Naive thymus-derived CD4-positive, alpha-beta T cell (primary cell): ENCODE measurements around the gene PLPP3. TPM values are rescaled to one million over a fixed set of nuclear protein-coding genes. Genes with fewer than 3 reads are reported as not detected.

ENCODE experiments used
- ATAC-seq: fragments of 150-1000 bp; cut with Tn5 transposase; 2 replicates; pipeline ENCODE4 v1.10.0; 2021; ENCODE audit warnings: mild to moderate bottlenecking, moderate library complexity
- CTCF ChIA-PET: fragments of 350-600 bp; sonication (Branson Sonifier 250); formaldehyde crosslinking; loops from one replicate; lab custom pipeline; 2021; ENCODE audit warnings: antibody characterized with exemption; lab: Charles Lee
- POLR2A ChIA-PET: fragments of 350-600 bp; sonication (Branson Sonifier 250); formaldehyde crosslinking; loops from one replicate; lab custom pipeline; 2021; ENCODE audit warnings: antibody characterized with exemption, inconsistent platforms; lab: Charles Lee
- DNase-seq, 9 donors: peaks; one replicate each; pipeline versions ENCODE4 v3.0.0 to v3.0.0-alpha.2; 2020 to 2022; ENCODE audit warnings: mixed read lengths in 1 of 9
- H3K27ac ChIP-seq: one replicate; pipeline ENCODE4 v1.7.0; 2013; ENCODE audit warnings: mild to moderate bottlenecking, low read depth, low read length, moderate library complexity
- H3K27me3 ChIP-seq, 2 donors: one replicate each; pipeline ENCODE4 v1.7.0; 2013; ENCODE audit warnings: low read length in 2 of 2, mild to moderate bottlenecking in 2 of 2, moderate library complexity in 2 of 2; ENCODE audit not compliant: control insufficient read depth in 2 of 2, insufficient read depth in 2 of 2
- H3K36me3 ChIP-seq, 3 experiments: 1 replicate in 2 of 3; 2 replicates in 1 of 3; pipeline ENCODE4 v1.7.0; 2013; ENCODE audit warnings: low read length in 3 of 3, mild to moderate bottlenecking in 3 of 3, moderate library complexity in 1 of 3; ENCODE audit not compliant: insufficient read depth in 3 of 3, control insufficient read depth in 2 of 3
- H3K4me1 ChIP-seq, 2 donors: one replicate each; pipeline ENCODE4 v1.7.0; 2013; ENCODE audit warnings: low read length in 2 of 2, mild to moderate bottlenecking in 2 of 2, moderate library complexity in 1 of 2; ENCODE audit not compliant: control insufficient read depth in 2 of 2, insufficient read depth in 2 of 2
- H3K4me3 ChIP-seq: 2 replicates; pipeline ENCODE4 v1.7.0; 2013; ENCODE audit warnings: mild to moderate bottlenecking, low read length
- H3K9me3 ChIP-seq, 3 experiments: 1 replicate in 2 of 3; 2 replicates in 1 of 3; pipeline ENCODE4 v1.7.0; 2013; ENCODE audit warnings: low read length in 3 of 3; ENCODE audit not compliant: control insufficient read depth in 2 of 3
- H3K27ac Mint-ChIP-seq, 9 donors: one replicate each; pipeline ENCODE4 v1.8.0; 2020 to 2022; ENCODE audit warnings: mixed read lengths in 9 of 9, mild to moderate bottlenecking in 8 of 9, moderate library complexity in 5 of 9, inconsistent platforms in 2 of 9
- H3K27me3 Mint-ChIP-seq, 5 donors: one replicate each; pipeline ENCODE4 v1.8.0; 2021 to 2022; ENCODE audit warnings: mixed read lengths in 5 of 5, mild to moderate bottlenecking in 1 of 5
- H3K36me3 Mint-ChIP-seq, 5 donors: one replicate each; pipeline ENCODE4 v1.8.0; 2020 to 2022; ENCODE audit warnings: mixed read lengths in 5 of 5, mild to moderate bottlenecking in 3 of 5, inconsistent platforms in 1 of 5
- H3K4me1 Mint-ChIP-seq, 7 donors: one replicate each; pipeline ENCODE4 v1.8.0; 2020 to 2022; ENCODE audit warnings: mixed read lengths in 7 of 7, mild to moderate bottlenecking in 3 of 7, inconsistent platforms in 1 of 7
- H3K4me3 Mint-ChIP-seq, 10 donors: one replicate each; pipeline ENCODE4 v1.8.0; 2020 to 2022; ENCODE audit warnings: mild to moderate bottlenecking in 10 of 10, mixed read lengths in 10 of 10, moderate library complexity in 6 of 10, inconsistent platforms in 2 of 10
- H3K9me3 Mint-ChIP-seq, 11 donors: one replicate each; pipeline ENCODE4 v1.8.0; 2020 to 2022; ENCODE audit warnings: mixed read lengths in 11 of 11, mild to moderate bottlenecking in 4 of 11, inconsistent platforms in 1 of 11, moderate library complexity in 1 of 11
- intact Hi-C, 2 donors: fragments of 100-400 bp; cut with micrococcal nuclease; formaldehyde crosslinking; loops; one replicate each; pipeline ENCODE4 v1.15.1; 2023
- polyA plus RNA-seq, 2 donors: library from polyadenylated mRNA; unstranded; fragments of 300-500 nt; fragmentation: Illumina TruSeq; gene quantifications; one replicate each; pipeline ENCODE4 v1.2.3, GENCODE V29; 2021
- total RNA-seq, 6 experiments: library from RNA in 5 of 6; stranded (reverse) in 5 of 6; gene quantifications; 1 replicate in 5 of 6; 2 replicates in 1 of 6; pipeline ENCODE4 v1.2.3 and lab custom pipeline; 2021 to 2026

Gene PLPP3
- total and polyA plus RNA-seq, 7 experiments from 2014 or later, result 0.16 to 0.30 TPM; not detected in 5

DNA sequence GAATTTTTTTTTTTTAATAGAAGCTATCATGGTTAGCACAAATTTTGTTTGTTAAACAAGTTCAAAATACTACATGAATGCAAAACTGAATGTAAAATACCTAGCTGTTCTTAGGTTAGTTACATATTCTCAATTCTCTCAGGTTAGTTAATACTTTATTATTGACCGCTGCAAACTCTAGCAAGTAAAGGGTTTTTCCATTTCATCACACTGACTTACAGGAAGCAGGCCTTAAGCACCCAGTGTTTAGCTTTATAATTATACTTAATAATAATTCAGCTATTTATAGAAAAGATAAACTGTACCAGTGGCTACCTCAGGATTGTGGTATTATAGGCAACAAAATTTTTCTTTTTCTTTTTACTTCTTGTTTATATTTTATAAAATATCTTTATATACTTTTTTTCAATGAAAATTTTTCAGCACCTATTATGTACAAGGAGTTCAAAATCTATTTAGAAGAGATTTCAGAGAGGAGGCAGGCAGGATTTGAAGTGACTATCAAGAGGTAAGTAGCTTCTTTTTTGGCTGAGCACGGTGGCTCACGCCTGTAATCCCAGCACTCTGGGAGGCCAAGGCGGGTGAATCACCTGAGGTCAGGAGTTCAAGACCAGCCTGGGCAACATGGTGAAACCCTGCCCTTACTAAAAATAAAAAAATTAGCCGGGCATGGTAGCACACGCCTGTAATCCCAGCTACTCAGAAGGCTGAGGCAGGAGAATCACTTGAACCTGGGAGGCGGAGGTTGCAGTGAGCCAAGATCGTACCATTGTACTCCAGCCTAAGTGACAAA is 17.9 kb downstream of the PLPP3 start:
- ATAC-seq (no peak), DNase-seq (no peak)
- H3K4me3 ChIP-seq, result no peak overlapping the region
- Mint-ChIP-seq H3K4me1 (no peaks in the 10 kb centered on the region), H3K27ac (no peak overlapping the region), H3K27me3 (peaks cover 0 to 8% (median 6%) of the 10 kb centered on the region in 5 donors), H3K36me3 (no peaks in the 10 kb centered on the region), H3K9me3 (peaks cover 0 to 4% (median 0%) of the 10 kb centered on the region in 11 donors), H3K4me3 (no peak overlapping the region)
- CTCF ChIA-PET, result no interaction called here
- intact Hi-C loops, result no loop called here
- H3K4me1 ChIP-seq, result no peaks in the 10 kb centered on the region
- no peaks in the 10 kb centered on the region for H3K36me3 ChIP-seq
- no peaks in the 10 kb centered on the region for H3K27me3 ChIP-seq
- no peaks in the 10 kb centered on the region for H3K9me3 ChIP-seq
- no peak overlapping the region for H3K27ac ChIP-seq
- POLR2A ChIA-PET, result no interaction called here

DNA sequence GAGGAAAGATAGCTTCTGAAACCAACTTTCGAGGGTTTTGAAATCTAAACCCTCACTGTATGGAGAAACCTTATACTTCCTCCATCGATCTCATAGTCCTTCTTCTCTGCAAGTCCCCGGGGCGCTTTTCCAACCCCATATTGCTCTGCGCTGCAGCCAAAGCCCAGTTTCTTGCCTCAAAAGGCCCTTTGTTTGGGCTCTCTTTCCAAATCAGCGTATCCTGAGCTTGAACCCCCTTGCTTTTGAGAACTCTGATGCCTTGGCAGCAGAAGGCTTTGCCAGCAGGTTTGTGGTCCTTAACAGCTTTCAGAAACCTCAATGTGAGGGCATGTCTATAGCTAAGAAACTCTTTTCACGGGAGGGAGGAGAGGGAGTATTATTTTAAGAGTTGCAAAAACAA is 21.6 kb downstream of the PLPP3 start:
- H3K4me1 Mint-ChIP-seq, result no peaks in the 10 kb centered on the region
- intact Hi-C loops, result no loop called here
- ChIA-PET POLR2A (no interaction called here), CTCF (no interaction called here)
- peaks cover 0 to 13% (median 1%) of the 10 kb centered on the region in 5 donors for H3K27me3 Mint-ChIP-seq
- no peaks in the 10 kb centered on the region for H3K36me3 Mint-ChIP-seq
- Histone ChIP-seq H3K27ac (no peak overlapping the region), H3K4me3 (no peak overlapping the region), H3K4me1 (no peaks in the 10 kb centered on the region), H3K9me3 (no peaks in the 10 kb centered on the region), H3K27me3 (no peaks in the 10 kb centered on the region), H3K36me3 (no peaks in the 10 kb centered on the region)
- ATAC-seq, result no peak
- no peak overlapping the region for H3K4me3 Mint-ChIP-seq
- peaks cover 0 to 4% (median 0%) of the 10 kb centered on the region in 11 donors for H3K9me3 Mint-ChIP-seq
- H3K27ac Mint-ChIP-seq, result no peak overlapping the region
- DNase-seq, result no peak

DNA sequence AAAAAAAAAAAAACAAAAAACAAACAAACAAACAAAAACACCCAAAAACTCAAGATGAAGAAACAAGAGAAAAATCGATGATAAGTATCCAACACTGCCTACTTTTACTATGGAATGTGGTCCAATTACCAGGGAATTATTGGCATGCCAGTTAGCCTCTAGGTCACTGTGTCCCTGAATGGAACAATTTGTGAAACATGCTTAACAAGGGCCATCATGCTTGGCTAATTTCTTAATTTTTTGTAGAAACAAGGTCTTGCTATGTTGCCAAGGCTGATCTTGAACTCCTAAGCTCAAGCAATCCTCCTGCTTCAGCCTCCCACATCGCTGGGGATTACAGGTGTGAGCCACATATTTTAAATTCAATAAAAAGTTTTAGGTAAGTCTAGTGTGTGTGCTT is 23.9 kb downstream of the PLPP3 start:
- peaks cover 0 to 4% (median 0%) of the 10 kb centered on the region in 11 donors for H3K9me3 Mint-ChIP-seq
- peaks cover 0 to 8% (median 0%) of the 10 kb centered on the region in 5 donors for H3K27me3 Mint-ChIP-seq
- H3K4me3 Mint-ChIP-seq, result no peak overlapping the region
- Histone ChIP-seq H3K36me3 (no peaks in the 10 kb centered on the region), H3K4me3 (no peak overlapping the region), H3K27ac (no peak overlapping the region), H3K9me3 (no peaks in the 10 kb centered on the region), H3K27me3 (no peaks in the 10 kb centered on the region), H3K4me1 (no peaks in the 10 kb centered on the region)
- ChIA-PET POLR2A (no interaction called here), CTCF (no interaction called here)
- no peaks in the 10 kb centered on the region for H3K4me1 Mint-ChIP-seq
- H3K36me3 Mint-ChIP-seq, result no peaks in the 10 kb centered on the region
- ATAC-seq, result no peak
- intact Hi-C loops, result no loop called here
- H3K27ac Mint-ChIP-seq, result no peak overlapping the region
- no peak for DNase-seq

DNA sequence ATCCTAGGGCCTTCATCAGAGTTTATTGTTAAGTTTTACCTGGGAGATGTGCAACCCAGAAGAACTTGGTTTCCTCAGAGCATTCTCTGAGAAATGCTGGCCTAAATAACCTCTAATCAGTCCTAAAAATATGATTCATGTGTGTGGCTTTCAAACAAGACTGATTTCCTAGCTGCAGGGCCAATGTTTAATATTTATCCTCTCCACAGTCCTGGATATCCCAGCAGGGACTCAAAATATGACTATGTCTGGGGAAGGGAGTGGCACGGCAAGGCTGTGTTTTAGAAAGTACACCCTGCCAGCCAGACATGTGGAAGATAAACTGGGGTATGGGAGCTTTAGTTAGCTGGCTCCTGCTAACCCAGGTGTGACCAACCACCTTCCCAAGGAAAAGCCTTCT is 26.3 kb downstream of the PLPP3 start:
- ChIA-PET CTCF (no interaction called here), POLR2A (no interaction called here)
- Mint-ChIP-seq H3K9me3 (peaks cover 0 to 4% (median 0%) of the 10 kb centered on the region in 11 donors), H3K27ac (no peak overlapping the region), H3K4me3 (no peak overlapping the region), H3K36me3 (no peaks in the 10 kb centered on the region), H3K4me1 (no peaks in the 10 kb centered on the region), H3K27me3 (peaks cover 0 to 6% (median 0%) of the 10 kb centered on the region in 5 donors)
- intact Hi-C loops, result no loop called here
- Histone ChIP-seq H3K9me3 (no peaks in the 10 kb centered on the region), H3K4me1 (no peaks in the 10 kb centered on the region), H3K4me3 (no peak overlapping the region), H3K27me3 (no peaks in the 10 kb centered on the region), H3K27ac (no peak overlapping the region), H3K36me3 (no peaks in the 10 kb centered on the region)
- DNase-seq (no peak), ATAC-seq (no peak)

DNA sequence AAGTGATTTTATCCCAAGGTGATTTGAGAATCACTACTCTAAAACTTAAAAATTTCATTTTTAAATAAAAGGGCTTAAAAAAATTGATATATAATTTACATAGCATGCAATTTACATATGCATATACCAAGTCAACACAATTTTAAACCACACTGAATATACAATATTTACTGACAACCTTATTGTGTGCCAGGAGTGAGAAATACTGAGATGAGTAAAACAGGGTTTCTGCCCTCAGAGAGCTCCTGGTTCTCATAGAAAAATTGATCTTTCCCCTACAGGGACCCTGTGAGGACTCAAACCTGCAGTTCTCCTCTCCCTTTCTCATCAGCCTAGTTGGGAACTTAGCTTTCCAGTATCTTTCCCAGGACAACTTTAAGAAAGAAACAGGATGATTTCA is 27.0 kb downstream of the PLPP3 start:
- Histone ChIP-seq H3K4me3 (no peak overlapping the region), H3K9me3 (no peaks in the 10 kb centered on the region), H3K36me3 (no peaks in the 10 kb centered on the region), H3K27ac (no peak overlapping the region), H3K4me1 (no peaks in the 10 kb centered on the region), H3K27me3 (no peaks in the 10 kb centered on the region)
- H3K27me3 Mint-ChIP-seq, result peaks cover 0 to 6% (median 0%) of the 10 kb centered on the region in 5 donors
- CTCF ChIA-PET, result no interaction called here
- H3K36me3 Mint-ChIP-seq, result no peaks in the 10 kb centered on the region
- peaks cover 0 to 4% (median 0%) of the 10 kb centered on the region in 11 donors for H3K9me3 Mint-ChIP-seq
- POLR2A ChIA-PET, result no interaction called here
- intact Hi-C loops, result no loop called here
- no peak overlapping the region for H3K4me3 Mint-ChIP-seq
- DNase-seq (no peak), ATAC-seq (no peak)
- no peaks in the 10 kb centered on the region for H3K4me1 Mint-ChIP-seq
- H3K27ac Mint-ChIP-seq, result no peak overlapping the region

DNA sequence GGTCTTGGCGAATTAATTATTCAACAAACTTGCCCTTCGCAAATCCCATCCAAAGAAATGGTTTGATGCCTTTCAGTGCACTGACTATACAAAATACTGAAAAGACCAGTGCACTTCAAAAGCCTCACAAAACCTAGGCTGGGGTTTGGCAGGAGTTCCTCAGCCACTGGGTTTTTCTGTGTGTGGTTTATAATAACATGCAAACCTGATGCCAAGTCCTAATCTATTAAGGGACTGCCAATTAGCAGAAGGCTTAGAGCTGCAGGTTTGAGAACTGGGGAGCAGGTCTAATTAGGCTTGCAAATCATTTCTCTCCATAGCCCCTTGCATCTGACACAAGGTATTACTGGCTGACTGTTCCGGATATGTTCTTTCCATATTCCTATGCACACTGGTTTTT is 27.7 kb downstream of the PLPP3 start:
- H3K4me3 Mint-ChIP-seq, result no peak overlapping the region
- Histone ChIP-seq H3K36me3 (no peaks in the 10 kb centered on the region), H3K4me3 (no peak overlapping the region), H3K27ac (no peak overlapping the region), H3K27me3 (no peaks in the 10 kb centered on the region), H3K4me1 (no peaks in the 10 kb centered on the region), H3K9me3 (no peaks in the 10 kb centered on the region)
- peaks cover 0 to 4% (median 0%) of the 10 kb centered on the region in 11 donors for H3K9me3 Mint-ChIP-seq
- intact Hi-C loops, result no loop called here
- ATAC-seq (no peak), DNase-seq (no peak)
- POLR2A ChIA-PET, result no interaction called here
- H3K27ac Mint-ChIP-seq, result no peak overlapping the region
- peaks cover 0 to 6% (median 2%) of the 10 kb centered on the region in 5 donors for H3K27me3 Mint-ChIP-seq
- no peaks in the 10 kb centered on the region for H3K4me1 Mint-ChIP-seq
- no peaks in the 10 kb centered on the region for H3K36me3 Mint-ChIP-seq
- CTCF ChIA-PET, result no interaction called here

DNA sequence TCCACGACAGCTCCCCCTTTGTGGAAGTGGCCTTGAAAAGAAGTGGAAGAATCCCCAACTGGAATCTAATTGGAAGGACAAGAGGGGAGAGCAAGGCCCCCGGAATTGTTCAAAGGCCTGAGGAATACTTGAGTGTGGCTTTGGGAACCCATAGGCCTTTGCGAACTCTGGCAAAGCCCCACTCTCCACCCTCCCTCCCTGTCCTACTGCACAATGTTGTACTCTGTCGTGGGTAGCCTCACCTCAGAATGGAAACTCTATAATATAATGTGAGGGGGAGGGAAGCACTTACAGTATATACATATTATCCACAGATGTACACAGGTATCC is 28.5 kb downstream of the PLPP3 start:
- DNase-seq, result no peak
- peaks cover 0 to 4% (median 0%) of the 10 kb centered on the region in 11 donors for H3K9me3 Mint-ChIP-seq
- H3K36me3 ChIP-seq, result no peaks in the 10 kb centered on the region
- no peaks in the 10 kb centered on the region for H3K36me3 Mint-ChIP-seq
- H3K9me3 ChIP-seq, result no peaks in the 10 kb centered on the region
- H3K4me1 ChIP-seq, result no peaks in the 10 kb centered on the region
- H3K27ac Mint-ChIP-seq, result no peak overlapping the region
- H3K4me1 Mint-ChIP-seq, result no peaks in the 10 kb centered on the region
- intact Hi-C loops, result no loop called here
- ATAC-seq, result no peak
- no peak overlapping the region for H3K27ac ChIP-seq
- no peak overlapping the region for H3K4me3 ChIP-seq
- ChIA-PET CTCF (interaction anchor here (0.6 kb wide), 1 partner anchor 21 kb away, joined by 3 read pairs; no protein-coding TSS in a partner anchor), POLR2A (no interaction called here)
- no peaks in the 10 kb centered on the region for H3K27me3 ChIP-seq
- peaks cover 0 to 6% (median 2%) of the 10 kb centered on the region in 5 donors for H3K27me3 Mint-ChIP-seq
- no peak overlapping the region for H3K4me3 Mint-ChIP-seq
